Chondrocyte (in vitro differentiated cells): ENCODE results near the gene AIFM1. TPM values are rescaled to one million over a fixed set of nuclear protein-coding genes. Genes with fewer than 3 reads are reported as not detected.

Source experiments
- DNase-seq: peaks from one replicate; pipeline ENCODE4 v3.0.0; 2021; ENCODE audit warnings: mixed read lengths, low spot score
- H3K27ac Mint-ChIP-seq: one replicate; pipeline ENCODE4 v1.8.0; 2021; ENCODE audit warnings: mild to moderate bottlenecking, moderate library complexity, mixed read lengths; ENCODE audit not compliant: unreplicated experiment
- H3K27me3 Mint-ChIP-seq: 2 replicates; pipeline ENCODE4 v1.8.0; 2021; ENCODE audit warnings: low read depth, mixed read lengths
- H3K36me3 Mint-ChIP-seq: 2 replicates; pipeline ENCODE4 v1.8.0; 2021; ENCODE audit warnings: low read depth, mixed read lengths
- H3K4me1 Mint-ChIP-seq: 2 replicates; pipeline ENCODE4 v1.8.0; 2021; ENCODE audit warnings: low read depth, mild to moderate bottlenecking, mixed read lengths
- H3K4me3 Mint-ChIP-seq: one replicate; pipeline ENCODE4 v1.8.0; 2021; ENCODE audit warnings: mild to moderate bottlenecking, moderate library complexity, mixed read lengths; ENCODE audit not compliant: unreplicated experiment
- H3K9me3 Mint-ChIP-seq: 2 replicates; pipeline ENCODE4 v1.8.0; 2021; ENCODE audit warnings: low read depth, mixed read lengths
- CTCF ChIP-seq: fragments of 200-600 bp; sonication (generic); IDR thresholded peaks from 2 replicates; pipeline ENCODE4 v1.5.0; 2021; ENCODE audit warnings: antibody characterized with exemption, mild to moderate bottlenecking, moderate library complexity
- total RNA-seq: library from RNA; stranded (reverse); gene quantifications from 3 replicates; pipeline ENCODE4 v1.2.1, GENCODE V29; 2021

Gene AIFM1
- total RNA-seq, 1 donor from 2014 or later = 29.2 TPM

- no peak for TF ChIP-seq CTCF
- Mint-ChIP-seq H3K9me3 (peaks cover 6% of the 10 kb centered on the region), H3K27me3 (no peaks in the 10 kb centered on the region), H3K36me3 (peaks cover 9% of the 10 kb centered on the region), H3K4me3 (no peak overlapping the region), H3K4me1 (peaks cover 5% of the 10 kb centered on the region), H3K27ac (no peak overlapping the region)
- DNase-seq = no peak
Observed at GRCh38 chrX:130145123-130145522, 20.5 kb downstream of the AIFM1 start.

- Mint-ChIP-seq H3K27me3 (no peaks in the 10 kb centered on the region), H3K4me1 (no peaks in the 10 kb centered on the region), H3K36me3 (peaks cover 11% of the 10 kb centered on the region), H3K27ac (no peak overlapping the region), H3K4me3 (no peak overlapping the region), H3K9me3 (peaks cover 3% of the 10 kb centered on the region)
- DNase-seq = no peak
- TF ChIP-seq CTCF = peak; percentile 18
Observed at GRCh38 chrX:130144509-130144908, 21.1 kb downstream of the AIFM1 start.

- TF ChIP-seq CTCF = no peak
- no peaks in the 10 kb centered on the region for H3K4me1 Mint-ChIP-seq
- no peak overlapping the region for H3K4me3 Mint-ChIP-seq
- no peak for DNase-seq
- H3K27ac Mint-ChIP-seq = no peak overlapping the region
- H3K9me3 Mint-ChIP-seq = peaks cover 3% of the 10 kb centered on the region
- H3K27me3 Mint-ChIP-seq = no peaks in the 10 kb centered on the region
- H3K36me3 Mint-ChIP-seq = peaks cover 13% of the 10 kb centered on the region
Observed at GRCh38 chrX:130139474-130140201, 26.0 kb downstream of the AIFM1 start.

GRCh38 chrX:130136961-130137360 is 28.7 kb downstream of the AIFM1 start:
- H3K36me3 Mint-ChIP-seq = peaks cover 7% of the 10 kb centered on the region
- H3K4me1 Mint-ChIP-seq = no peaks in the 10 kb centered on the region
- no peaks in the 10 kb centered on the region for H3K9me3 Mint-ChIP-seq
- H3K27ac Mint-ChIP-seq = no peak overlapping the region
- TF ChIP-seq CTCF = no peak
- H3K4me3 Mint-ChIP-seq = no peak overlapping the region
- no peak for DNase-seq
- H3K27me3 Mint-ChIP-seq = no peaks in the 10 kb centered on the region

- H3K36me3 Mint-ChIP-seq = peaks cover 7% of the 10 kb centered on the region
- no peak overlapping the region for H3K4me3 Mint-ChIP-seq
- no peaks in the 10 kb centered on the region for H3K27me3 Mint-ChIP-seq
- no peak for DNase-seq
- H3K4me1 Mint-ChIP-seq = no peaks in the 10 kb centered on the region
- no peak for TF ChIP-seq CTCF
- H3K9me3 Mint-ChIP-seq = no peaks in the 10 kb centered on the region
- no peak overlapping the region for H3K27ac Mint-ChIP-seq
Observed at GRCh38 chrX:130136496-130136895, 29.1 kb downstream of the AIFM1 start.
